Heart left ventricle (tissue), 16 donors: ENCODE results near the gene DRD1. TPM values are rescaled to one million over a fixed set of nuclear protein-coding genes. Genes with fewer than 3 reads are reported as not detected.

Experiments used
- ATAC-seq, 4 donors: fragments of 200-7000 bp; cut with Tn5 transposase; one replicate each; pipeline ENCODE4 v1.9.1; 2020 to 2022; ENCODE audit warnings: moderate library complexity in 4 of 4, mild to moderate bottlenecking in 3 of 4, moderate number of reproducible peaks in 1 of 4
- DNase-seq, 5 donors: peaks; one replicate each; pipeline ENCODE4 v3.0.0-alpha.2; 2020
- H3K27ac ChIP-seq, 12 donors: fragments of 200-600 bp; sonication (generic) in 4 of 12; one replicate each; pipeline versions ENCODE4 v1.5.0 to v1.8.0; 2016 to 2022; ENCODE audit warnings: mild to moderate bottlenecking in 2 of 12
- H3K27me3 ChIP-seq, 9 donors: fragments of 200-600 bp; sonication (generic) in 2 of 9; one replicate each; pipeline versions ENCODE4 v1.5.1 to v1.8.0; 2016 to 2022; ENCODE audit warnings: mild to moderate bottlenecking in 3 of 9
- H3K36me3 ChIP-seq, 9 donors: fragments of 200-600 bp; sonication (generic) in 2 of 9; one replicate each; pipeline versions ENCODE4 v1.5.0 to v1.8.0; 2018 to 2022; ENCODE audit warnings: mild to moderate bottlenecking in 2 of 9
- H3K4me1 ChIP-seq, 12 donors: fragments of 200-600 bp; sonication (generic) in 4 of 12; one replicate each; pipeline versions ENCODE4 v1.5.0 to v1.8.0; 2016 to 2022; ENCODE audit warnings: mild to moderate bottlenecking in 3 of 12
- H3K4me3 ChIP-seq, 12 donors: fragments of 200-600 bp; sonication (generic) in 4 of 12; one replicate each; pipeline versions ENCODE4 v1.5.0 to v1.8.0; 2017 to 2022; ENCODE audit warnings: mild to moderate bottlenecking in 9 of 12, moderate library complexity in 4 of 12
- H3K9me3 ChIP-seq, 12 donors: fragments of 200-600 bp; sonication (generic) in 4 of 12; one replicate each; pipeline versions ENCODE4 v1.5.0 to v1.8.0; 2016 to 2022; ENCODE audit warnings: mild to moderate bottlenecking in 1 of 12
- POLR2A ChIP-seq, 2 donors: fragments of 450-650 bp; IDR thresholded peaks; one replicate each; pipeline ENCODE4 v1.6.1; 2017; ENCODE audit warnings: antibody characterized with exemption in 2 of 2, mild to moderate bottlenecking in 2 of 2, moderate library complexity in 2 of 2
- WGBS, 4 donors: extraction: QIAGEN DNeasy Blood & Tissue Kit in 2 of 4; methylation state at CpG; one replicate each; pipeline versions ENCODE4 v1.1.5 to v1.1.7; 2013 to 2018; 5-methylcytosine and 5-hydroxymethylcytosine counted together
- intact Hi-C, 10 donors: fragments of 100-400 bp; cut with DNase I; formaldehyde crosslinking; loops; one replicate each; pipeline versions ENCODE4 v1.11.1 to v1.14.2; 2022
- polyA plus RNA-seq, 2 donors: library from polyadenylated mRNA; stranded (reverse); fragments of 200-250 nt; gene quantifications; one replicate each; pipeline ENCODE4 v1.2.3, GENCODE V29; 2013
- total RNA-seq, 9 donors: library from RNA; depleted of rRNA in 2 of 9; stranded (reverse); fragments of >200 nt in 2 of 9; fragmentation: NEBNext Ultra II Directional in 3 of 9; extraction: Animal tissue kit (Norgen Biotek cat#: 25700) in 3 of 9; gene quantifications; one replicate each; pipeline versions ENCODE4 v1.1.0 to v1.2.4, GENCODE V29; 2016 to 2023
- TF ChIP-seq, protein P1 (sequence below), 12 donors: fragments of 200-600 bp; sonication (generic) in 4 of 12; IDR thresholded peaks; one replicate each; pipeline versions ENCODE4 v1.5.0 to v1.8.0; 2018 to 2022; ENCODE audit warnings: antibody characterized with exemption in 12 of 12, mild to moderate bottlenecking in 5 of 12
- donor health status: ischemic (EF 13 %, LVEDD 7.1; RV severe dilation, severe dysfunction).
- donor health status: healthy with polysubstance abuse.
- donor health status: DM: no; HTN: yes; CAD: no.
- donor health status: DM: no; HTN: no; CAD: no.
- donor health status: ischemic (EF 25% LVEDD 6.9; RV normal size, moderate dysfunction).
- donor health status: ischemic (EF 25% LVEDD 5.7; RV mildly dilated, moderate dysfunction).
- donor health status: healthy.
- donor health status: DM: yes; HTN: yes; CAD: no.
- donor health status: ischemic (EF 35%, LVEDD 5.7; RV mildly dilated, moderate dysfunction).
- donor health status: nonischemic (EF 11% LVEDD 7.7; RV severe dilation, severe dysfunction).
- donor health status: DM: yes; HTN: yes; CAD: no.
- donor health status: PGD.
- donor health status: ischemic (EF 29% LVEDD 5.4; RV normal size, mild dysfunction).
- donor health status: nonischemic (EF 23%, LVEDD 6.1; RV moderate dilation, normal function).

Gene DRD1
- total and polyA plus RNA-seq, 11 donors = 0.07 to 0.11 (median 0.10) TPM; not detected in 8

DNA sequence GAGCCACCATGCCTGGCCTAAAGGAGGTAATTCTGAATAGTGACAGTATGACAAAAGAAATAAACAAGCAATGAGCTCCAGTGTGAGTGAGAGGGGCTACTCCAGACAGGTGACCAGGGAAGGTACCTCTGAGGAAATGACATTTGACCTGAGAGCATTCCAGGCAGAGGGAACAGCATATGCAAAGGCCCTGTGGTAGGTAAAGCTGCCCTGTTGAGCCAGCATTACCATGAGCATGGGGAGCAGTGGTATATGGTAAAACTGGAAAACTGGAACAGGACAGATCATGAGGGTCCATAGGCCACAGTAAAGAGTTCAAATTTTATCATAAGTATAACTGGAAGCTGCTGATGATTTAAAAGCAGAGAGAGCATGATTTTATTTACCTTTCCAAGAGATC is 28.4 kb upstream of the DRD1 start:
- no peak for DNase-seq
- intact Hi-C loops = no loop called here
- ATAC-seq = no peak

DNA sequence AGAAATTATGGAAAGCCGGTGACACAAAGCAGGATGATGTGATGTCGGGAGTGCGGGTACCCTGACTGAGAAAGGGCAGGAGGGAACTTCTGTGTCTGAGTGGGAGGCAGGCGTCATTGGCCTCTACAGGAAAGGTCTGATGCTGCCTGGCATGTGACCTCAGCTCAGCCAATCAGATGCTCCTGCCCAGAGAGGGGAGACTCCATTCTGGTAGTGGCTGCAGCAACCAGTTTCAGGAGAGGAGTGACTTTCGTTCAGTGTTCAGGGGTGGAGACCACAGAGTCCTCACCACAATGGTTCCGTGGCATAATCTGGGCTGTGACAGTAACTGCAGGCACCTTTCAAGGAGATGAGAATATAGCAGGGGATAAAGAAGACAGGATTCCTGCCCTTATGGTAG is 27.6 kb upstream of the DRD1 start:
- ATAC-seq = no peak
- Histone ChIP-seq H3K27ac (no peak overlapping the region), H3K27me3 (peaks cover 0 to 8% (median 0%) of the 10 kb centered on the region in 9 donors), H3K9me3 (no peaks in the 10 kb centered on the region), H3K4me3 (no peak overlapping the region), H3K4me1 (no peaks in the 10 kb centered on the region), H3K36me3 (no peaks in the 10 kb centered on the region)
- no peak for DNase-seq
- no peak for TF ChIP-seq POLR2A (IDR thresholded peaks at IDR 0.05)
- TF ChIP-seq, protein P1, sequence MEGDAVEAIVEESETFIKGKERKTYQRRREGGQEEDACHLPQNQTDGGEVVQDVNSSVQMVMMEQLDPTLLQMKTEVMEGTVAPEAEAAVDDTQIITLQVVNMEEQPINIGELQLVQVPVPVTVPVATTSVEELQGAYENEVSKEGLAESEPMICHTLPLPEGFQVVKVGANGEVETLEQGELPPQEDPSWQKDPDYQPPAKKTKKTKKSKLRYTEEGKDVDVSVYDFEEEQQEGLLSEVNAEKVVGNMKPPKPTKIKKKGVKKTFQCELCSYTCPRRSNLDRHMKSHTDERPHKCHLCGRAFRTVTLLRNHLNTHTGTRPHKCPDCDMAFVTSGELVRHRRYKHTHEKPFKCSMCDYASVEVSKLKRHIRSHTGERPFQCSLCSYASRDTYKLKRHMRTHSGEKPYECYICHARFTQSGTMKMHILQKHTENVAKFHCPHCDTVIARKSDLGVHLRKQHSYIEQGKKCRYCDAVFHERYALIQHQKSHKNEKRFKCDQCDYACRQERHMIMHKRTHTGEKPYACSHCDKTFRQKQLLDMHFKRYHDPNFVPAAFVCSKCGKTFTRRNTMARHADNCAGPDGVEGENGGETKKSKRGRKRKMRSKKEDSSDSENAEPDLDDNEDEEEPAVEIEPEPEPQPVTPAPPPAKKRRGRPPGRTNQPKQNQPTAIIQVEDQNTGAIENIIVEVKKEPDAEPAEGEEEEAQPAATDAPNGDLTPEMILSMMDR (IDR thresholded peaks at IDR 0.05) = no peak
- WGBS, 4 donors = 74 to 80% (median 78%) methylated on average over 6 of the region's 6 CpGs
- intact Hi-C loops = no loop called here

More for the DNA sequence above, 28.4 kb upstream of the DRD1 start:
- TF ChIP-seq, protein P1 (IDR thresholded peaks at IDR 0.05) = no peak
- TF ChIP-seq POLR2A (IDR thresholded peaks at IDR 0.05) = no peak
- Histone ChIP-seq H3K4me1 (no peaks in the 10 kb centered on the region), H3K9me3 (no peaks in the 10 kb centered on the region), H3K27me3 (peaks cover 0 to 8% (median 0%) of the 10 kb centered on the region in 9 donors), H3K36me3 (no peaks in the 10 kb centered on the region), H3K27ac (no peak overlapping the region), H3K4me3 (no peak overlapping the region)

DNA sequence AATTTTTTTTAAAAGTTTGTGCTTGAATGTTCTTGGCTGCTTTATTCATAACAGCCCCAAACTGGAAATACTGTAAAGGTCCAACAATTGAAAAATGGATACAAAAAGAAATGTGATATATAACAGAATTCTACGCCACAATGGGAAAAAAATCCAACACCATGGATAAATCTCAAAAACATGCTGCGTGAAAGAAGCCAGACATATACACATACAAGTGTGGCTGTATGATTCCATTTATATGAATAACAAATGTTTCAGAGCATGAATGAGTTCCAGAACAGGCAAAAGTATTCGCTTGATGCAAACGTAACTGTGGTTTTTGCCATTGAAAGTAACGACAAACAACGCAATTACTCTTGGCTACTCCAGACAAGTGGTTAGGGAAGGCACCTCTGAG is 27.2 kb upstream of the DRD1 start:
- H3K27me3 ChIP-seq = peaks cover 0 to 8% (median 0%) of the 10 kb centered on the region in 9 donors
- H3K36me3 ChIP-seq = no peaks in the 10 kb centered on the region
- H3K4me1 ChIP-seq = peaks cover 0 to 3% (median 0%) of the 10 kb centered on the region in 12 donors
- 89 to 96% (median 94%) methylated on average over 6 of the region's 6 CpGs for WGBS, 4 donors
- TF ChIP-seq, protein P1 (IDR thresholded peaks at IDR 0.05) = no peak
- TF ChIP-seq POLR2A (IDR thresholded peaks at IDR 0.05) = no peak
- DNase-seq (no peak), ATAC-seq (no peak)
- no peaks in the 10 kb centered on the region for H3K9me3 ChIP-seq
- intact Hi-C loops = no loop called here
- H3K4me3 ChIP-seq = no peak overlapping the region
- H3K27ac ChIP-seq = no peak overlapping the region

DNA sequence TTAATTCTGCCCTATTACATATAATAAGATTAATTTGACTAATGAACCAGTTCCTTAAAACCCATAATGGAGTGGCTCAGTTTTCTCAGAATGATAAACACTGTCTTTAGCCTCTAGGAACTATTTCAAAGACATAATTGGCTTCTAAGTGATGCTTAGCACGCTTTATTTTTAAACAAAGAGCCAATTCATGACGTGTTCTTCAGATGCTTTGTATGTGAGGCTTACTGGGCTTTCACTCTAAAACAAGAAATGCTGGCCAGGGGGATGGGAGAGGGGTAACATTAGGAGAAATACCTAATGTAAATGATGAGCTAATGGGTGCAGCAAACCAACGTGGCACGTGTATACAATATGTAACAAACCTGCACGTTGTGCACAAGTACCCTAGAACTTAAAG is 26.8 kb upstream of the DRD1 start:
- no peak overlapping the region for H3K27ac ChIP-seq
- no peak for TF ChIP-seq POLR2A (IDR thresholded peaks at IDR 0.05)
- TF ChIP-seq, protein P1 (IDR thresholded peaks at IDR 0.05) = no peak
- no peaks in the 10 kb centered on the region for H3K36me3 ChIP-seq
- WGBS, 4 donors = 64 to 83% (median 69%) methylated on average over 5 of the region's 5 CpGs
- DNase-seq (no peak), ATAC-seq (no peak)
- H3K27me3 ChIP-seq = peaks cover 0 to 8% (median 0%) of the 10 kb centered on the region in 9 donors
- no peak overlapping the region for H3K4me3 ChIP-seq
- intact Hi-C loops = no loop called here
- H3K9me3 ChIP-seq = no peaks in the 10 kb centered on the region
- H3K4me1 ChIP-seq = peaks cover 0 to 3% (median 0%) of the 10 kb centered on the region in 12 donors
